Measurements from ENCODE around the gene NOTCH4.

NOTCH4 gene

DNA sequence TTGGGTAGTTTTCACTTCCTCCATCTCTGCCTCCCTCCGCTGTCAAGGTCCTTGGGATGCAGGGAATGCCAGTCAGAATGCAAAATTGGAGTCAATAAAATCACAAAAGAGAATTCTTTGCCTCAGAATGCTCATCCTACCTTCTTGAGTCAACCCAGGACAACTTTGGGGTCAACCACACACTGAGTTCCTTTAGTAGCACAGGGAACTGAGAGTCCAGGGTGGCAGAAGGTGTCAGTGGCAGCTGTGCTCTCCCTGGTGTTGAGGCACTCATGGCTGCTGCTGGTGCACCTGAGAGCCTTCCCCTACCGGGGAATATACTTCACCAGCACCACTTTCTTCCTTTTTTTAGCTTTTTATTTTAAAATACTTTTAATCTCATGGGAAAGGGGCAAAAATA, 829 bp upstream of the NOTCH4 start:
- TF ChIP-seq MYC (IDR thresholded peaks at IDR 0.05; ENCODE audit: low read depth, low read length) (no peak), POLR2A (IDR thresholded peaks at IDR 0.05; ENCODE audit: extremely low read depth, insufficient read length) (no peak)
- TF ChIP-seq, protein P1, sequence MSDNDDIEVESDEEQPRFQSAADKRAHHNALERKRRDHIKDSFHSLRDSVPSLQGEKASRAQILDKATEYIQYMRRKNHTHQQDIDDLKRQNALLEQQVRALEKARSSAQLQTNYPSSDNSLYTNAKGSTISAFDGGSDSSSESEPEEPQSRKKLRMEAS (IDR thresholded peaks at IDR 0.05; ENCODE audit: low read depth, low read length), result no peak
- TF ChIP-seq, protein P2, sequence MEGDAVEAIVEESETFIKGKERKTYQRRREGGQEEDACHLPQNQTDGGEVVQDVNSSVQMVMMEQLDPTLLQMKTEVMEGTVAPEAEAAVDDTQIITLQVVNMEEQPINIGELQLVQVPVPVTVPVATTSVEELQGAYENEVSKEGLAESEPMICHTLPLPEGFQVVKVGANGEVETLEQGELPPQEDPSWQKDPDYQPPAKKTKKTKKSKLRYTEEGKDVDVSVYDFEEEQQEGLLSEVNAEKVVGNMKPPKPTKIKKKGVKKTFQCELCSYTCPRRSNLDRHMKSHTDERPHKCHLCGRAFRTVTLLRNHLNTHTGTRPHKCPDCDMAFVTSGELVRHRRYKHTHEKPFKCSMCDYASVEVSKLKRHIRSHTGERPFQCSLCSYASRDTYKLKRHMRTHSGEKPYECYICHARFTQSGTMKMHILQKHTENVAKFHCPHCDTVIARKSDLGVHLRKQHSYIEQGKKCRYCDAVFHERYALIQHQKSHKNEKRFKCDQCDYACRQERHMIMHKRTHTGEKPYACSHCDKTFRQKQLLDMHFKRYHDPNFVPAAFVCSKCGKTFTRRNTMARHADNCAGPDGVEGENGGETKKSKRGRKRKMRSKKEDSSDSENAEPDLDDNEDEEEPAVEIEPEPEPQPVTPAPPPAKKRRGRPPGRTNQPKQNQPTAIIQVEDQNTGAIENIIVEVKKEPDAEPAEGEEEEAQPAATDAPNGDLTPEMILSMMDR (IDR thresholded peaks at IDR 0.05; ENCODE audit: low read depth, low read length), result no peak
- no peak for DNase-seq (ENCODE audit: low read depth)
- no peak overlapping the region for H3K4me3 ChIP-seq (ENCODE audit: low read depth, low read length)

DNA sequence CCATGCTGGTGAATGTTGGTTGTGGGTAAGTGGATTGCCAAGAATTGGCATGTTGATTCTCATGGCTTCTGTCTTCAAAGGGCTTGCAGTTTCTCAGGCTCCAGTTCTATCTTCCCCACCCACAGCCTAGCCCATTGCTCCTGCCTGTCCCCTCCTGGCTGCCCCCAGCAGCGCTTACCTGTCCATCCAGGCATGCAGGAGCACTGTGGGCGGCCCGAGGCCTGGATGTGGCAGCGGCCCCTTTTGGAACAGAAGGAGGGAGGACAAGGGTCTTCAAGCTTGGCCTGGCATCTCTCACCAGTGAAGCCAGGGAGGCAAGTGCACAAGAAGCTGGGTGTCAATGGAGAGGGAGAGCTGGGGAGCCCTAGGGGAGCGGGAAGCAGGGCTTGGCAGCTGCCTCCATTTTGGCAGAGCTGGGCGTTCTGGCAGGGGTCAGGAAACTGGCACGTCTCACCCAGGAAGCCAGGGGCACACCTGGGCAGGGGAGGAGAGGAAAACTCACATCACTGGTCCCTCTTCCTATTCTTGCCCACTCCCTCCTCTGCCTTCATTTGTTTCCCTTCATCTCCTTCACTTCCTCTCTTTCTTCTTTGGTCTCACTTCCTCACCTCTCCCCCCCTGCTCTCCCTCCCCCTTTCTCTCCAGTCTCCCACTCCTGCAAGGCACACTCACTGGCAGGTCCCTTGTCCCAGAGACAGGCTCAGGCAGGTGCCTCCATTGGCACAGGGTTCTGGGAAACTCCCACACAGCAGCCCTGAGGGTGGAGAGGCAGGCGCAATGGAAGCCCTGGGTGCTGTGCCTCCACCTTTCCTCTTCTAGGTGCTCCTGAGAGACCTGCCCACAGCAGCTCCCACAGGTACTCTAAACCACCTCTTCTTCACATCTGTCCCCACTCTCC, 1.3 kb downstream of the NOTCH4 start:
- DNase-seq (ENCODE audit: low read depth), result no peak
- H3K4me3 ChIP-seq (ENCODE audit: low read depth, low read length), result no peak overlapping the region
- TF ChIP-seq, protein P1 (IDR thresholded peaks at IDR 0.05; ENCODE audit: low read depth, low read length), result no peak
- TF ChIP-seq POLR2A (IDR thresholded peaks at IDR 0.05; ENCODE audit: extremely low read depth, insufficient read length), result no peak
- TF ChIP-seq, protein P2 (IDR thresholded peaks at IDR 0.05; ENCODE audit: low read depth, low read length), result no peak
- no peak for TF ChIP-seq MYC (IDR thresholded peaks at IDR 0.05; ENCODE audit: low read depth, low read length)

DNA sequence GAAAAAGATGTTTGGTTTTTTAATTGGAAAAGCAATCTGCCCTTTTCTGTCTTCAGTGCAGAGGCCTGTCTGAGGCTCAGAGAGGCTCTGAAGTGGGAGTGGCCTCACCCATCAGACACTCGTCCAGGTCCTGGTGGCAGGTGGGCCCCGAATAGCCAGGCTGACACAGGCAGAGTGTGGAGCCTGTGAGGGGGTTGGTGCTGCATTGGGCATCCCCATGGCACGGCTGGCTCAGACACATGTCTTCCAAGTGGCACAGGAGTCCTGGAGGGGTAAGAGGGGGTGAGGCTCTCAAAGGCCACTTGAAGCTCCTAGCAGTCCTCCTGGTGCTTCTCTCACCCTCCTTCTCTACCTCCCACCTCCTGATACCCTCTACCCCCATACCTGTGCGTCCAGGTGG, 3.8 kb downstream of the NOTCH4 start:
- DNase-seq (ENCODE audit: low read depth), result no peak
- no peak for TF ChIP-seq MYC (IDR thresholded peaks at IDR 0.05; ENCODE audit: low read depth, low read length)
- TF ChIP-seq POLR2A (IDR thresholded peaks at IDR 0.05; ENCODE audit: extremely low read depth, insufficient read length), result no peak
- TF ChIP-seq, protein P1 (IDR thresholded peaks at IDR 0.05; ENCODE audit: low read depth, low read length), result no peak
- TF ChIP-seq, protein P2 (IDR thresholded peaks at IDR 0.05; ENCODE audit: low read depth, low read length), result no peak

DNA sequence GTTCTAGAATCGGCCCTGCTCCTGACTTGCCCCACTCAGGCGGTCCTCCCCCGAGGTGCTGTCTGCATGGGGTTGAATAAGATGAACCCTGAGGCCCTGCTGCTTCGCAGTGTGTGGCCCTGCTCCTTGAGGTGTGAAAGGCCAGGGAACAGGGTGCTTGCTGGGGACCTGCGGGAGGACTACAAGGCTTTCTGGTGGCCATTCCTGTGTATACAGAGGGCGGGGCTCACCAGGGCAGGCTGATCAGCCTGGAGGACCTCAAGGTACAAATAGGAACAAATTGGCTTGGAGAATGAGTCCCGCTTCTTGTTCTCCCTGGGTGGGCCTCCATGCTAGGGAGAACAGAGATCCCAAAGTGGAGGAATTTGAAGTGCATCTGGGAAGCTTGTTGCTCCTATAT, 5.7 kb downstream of the NOTCH4 start:
- no peak for DNase-seq (ENCODE audit: low read depth)
- TF ChIP-seq POLR2A (IDR thresholded peaks at IDR 0.05; ENCODE audit: extremely low read depth, insufficient read length), result no peak
- TF ChIP-seq, protein P2 (IDR thresholded peaks at IDR 0.05; ENCODE audit: low read depth, low read length), result no peak
- TF ChIP-seq MYC (IDR thresholded peaks at IDR 0.05; ENCODE audit: low read depth, low read length), result no peak
- TF ChIP-seq, protein P1 (IDR thresholded peaks at IDR 0.05; ENCODE audit: low read depth, low read length), result no peak
- H3K4me3 ChIP-seq (ENCODE audit: low read depth, low read length), result no peak overlapping the region

More for the DNA sequence above, 3.8 kb downstream of the NOTCH4 start:
- H3K4me3 ChIP-seq (ENCODE audit: low read depth, low read length), result no peak overlapping the region

DNA sequence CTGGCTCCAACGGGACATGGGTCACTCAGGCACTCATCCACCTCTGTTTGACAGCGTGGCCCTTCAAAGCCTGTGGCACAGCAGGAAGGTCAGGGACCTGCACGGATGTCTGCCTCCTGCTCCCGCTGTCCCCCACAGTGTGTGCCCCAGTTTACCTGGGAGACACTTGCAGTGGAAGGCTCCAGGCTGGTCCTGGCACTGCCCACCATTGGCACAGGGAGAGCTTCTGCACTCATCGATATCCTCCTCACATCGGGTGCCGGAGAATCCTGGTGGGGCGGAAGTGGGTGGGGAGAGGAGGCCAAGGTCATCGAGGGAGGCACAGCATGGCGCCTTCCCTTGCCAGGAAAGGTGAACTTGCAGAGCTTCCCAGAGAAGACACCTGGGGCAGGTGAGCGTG, 6.9 kb downstream of the NOTCH4 start:
- DNase-seq (ENCODE audit: low read depth), result no peak
- H3K4me3 ChIP-seq (ENCODE audit: low read depth, low read length), result no peak overlapping the region
- TF ChIP-seq MYC (IDR thresholded peaks at IDR 0.05; ENCODE audit: low read depth, low read length) (no peak), POLR2A (IDR thresholded peaks at IDR 0.05; ENCODE audit: extremely low read depth, insufficient read length) (no peak)
- TF ChIP-seq, protein P2 (IDR thresholded peaks at IDR 0.05; ENCODE audit: low read depth, low read length), result no peak
- TF ChIP-seq, protein P1 (IDR thresholded peaks at IDR 0.05; ENCODE audit: low read depth, low read length), result no peak
